ENCODE measurements around the gene RAVER2. TPM values are rescaled to one million over a fixed set of nuclear protein-coding genes. Genes with fewer than 3 reads are reported as not detected.

Gene RAVER2
- total RNA-seq, 1 donor, result 9.1 TPM

- no peak for DNase-seq (ENCODE audit: low read depth)
- TF ChIP-seq, protein P1, sequence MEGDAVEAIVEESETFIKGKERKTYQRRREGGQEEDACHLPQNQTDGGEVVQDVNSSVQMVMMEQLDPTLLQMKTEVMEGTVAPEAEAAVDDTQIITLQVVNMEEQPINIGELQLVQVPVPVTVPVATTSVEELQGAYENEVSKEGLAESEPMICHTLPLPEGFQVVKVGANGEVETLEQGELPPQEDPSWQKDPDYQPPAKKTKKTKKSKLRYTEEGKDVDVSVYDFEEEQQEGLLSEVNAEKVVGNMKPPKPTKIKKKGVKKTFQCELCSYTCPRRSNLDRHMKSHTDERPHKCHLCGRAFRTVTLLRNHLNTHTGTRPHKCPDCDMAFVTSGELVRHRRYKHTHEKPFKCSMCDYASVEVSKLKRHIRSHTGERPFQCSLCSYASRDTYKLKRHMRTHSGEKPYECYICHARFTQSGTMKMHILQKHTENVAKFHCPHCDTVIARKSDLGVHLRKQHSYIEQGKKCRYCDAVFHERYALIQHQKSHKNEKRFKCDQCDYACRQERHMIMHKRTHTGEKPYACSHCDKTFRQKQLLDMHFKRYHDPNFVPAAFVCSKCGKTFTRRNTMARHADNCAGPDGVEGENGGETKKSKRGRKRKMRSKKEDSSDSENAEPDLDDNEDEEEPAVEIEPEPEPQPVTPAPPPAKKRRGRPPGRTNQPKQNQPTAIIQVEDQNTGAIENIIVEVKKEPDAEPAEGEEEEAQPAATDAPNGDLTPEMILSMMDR (IDR thresholded peaks at IDR 0.05; ENCODE audit: insufficient read depth, low read depth, low read length), result no peak
- no peak overlapping the region for H3K4me3 ChIP-seq (ENCODE audit: low read depth, low read length)
These were observed 39.3 kb upstream of the RAVER2 start for GRCh38 chr1:64705591-64705990.

- TF ChIP-seq, protein P1 (IDR thresholded peaks at IDR 0.05; ENCODE audit: insufficient read depth, low read depth, low read length), result no peak
- DNase-seq (ENCODE audit: low read depth), result peak; percentile 25
- no peak overlapping the region for H3K4me3 ChIP-seq (ENCODE audit: low read depth, low read length)
These were observed 33.6 kb upstream of the RAVER2 start for GRCh38 chr1:64711266-64711665.

- H3K4me3 ChIP-seq (ENCODE audit: low read depth, low read length), result no peak overlapping the region
- TF ChIP-seq, protein P1 (IDR thresholded peaks at IDR 0.05; ENCODE audit: insufficient read depth, low read depth, low read length), result no peak
- no peak for DNase-seq (ENCODE audit: low read depth)
These were observed 32.8 kb upstream of the RAVER2 start for GRCh38 chr1:64712049-64712448.

DNA sequence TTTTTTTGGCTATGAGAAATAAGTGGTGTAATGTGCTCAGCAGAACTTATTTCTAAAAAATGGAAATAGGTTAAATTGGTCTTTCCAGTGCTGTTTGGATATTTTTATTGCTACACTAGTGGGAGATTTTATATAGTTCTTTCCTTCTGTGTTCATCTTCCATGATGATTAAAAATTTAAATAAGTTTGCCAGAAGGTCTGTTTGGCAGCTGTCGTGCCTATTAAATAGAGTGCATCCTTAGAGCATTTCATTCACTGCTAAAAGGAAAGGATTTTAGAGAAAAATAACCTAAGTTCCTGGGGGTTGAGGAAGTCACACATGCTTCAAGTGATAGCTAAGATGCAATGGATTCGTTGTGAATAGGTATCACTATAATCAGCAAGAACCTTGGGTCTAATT lies 29.7 kb upstream of the RAVER2 start:
- TF ChIP-seq, protein P1 (IDR thresholded peaks at IDR 0.05; ENCODE audit: insufficient read depth, low read depth, low read length), result no peak
- H3K4me3 ChIP-seq (ENCODE audit: low read depth, low read length), result no peak overlapping the region
- DNase-seq (ENCODE audit: low read depth), result no peak

DNA sequence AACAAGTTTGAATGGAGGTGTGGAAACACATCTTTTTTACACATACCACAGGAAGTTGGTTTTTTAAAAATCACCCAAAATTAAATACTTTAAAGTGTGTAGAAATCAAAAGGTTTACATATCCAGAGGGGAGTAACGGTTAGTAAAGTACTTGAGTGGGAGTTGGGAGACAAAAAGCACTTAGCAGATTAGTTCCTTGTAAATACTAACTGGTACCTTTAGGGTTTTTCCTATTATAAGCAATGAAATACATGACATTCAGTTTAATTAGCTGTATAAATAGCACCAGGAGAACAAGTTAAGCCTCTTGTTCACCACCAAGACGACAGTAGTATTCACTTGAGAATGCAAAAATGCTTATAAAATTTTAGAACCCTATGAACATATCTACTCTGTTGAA lies 23.7 kb upstream of the RAVER2 start:
- TF ChIP-seq, protein P1 (IDR thresholded peaks at IDR 0.05; ENCODE audit: insufficient read depth, low read depth, low read length), result no peak
- no peak for DNase-seq (ENCODE audit: low read depth)
- no peak overlapping the region for H3K4me3 ChIP-seq (ENCODE audit: low read depth, low read length)

- no peak overlapping the region for H3K4me3 ChIP-seq (ENCODE audit: low read depth, low read length)
- no peak for DNase-seq (ENCODE audit: low read depth)
- TF ChIP-seq, protein P1 (IDR thresholded peaks at IDR 0.05; ENCODE audit: insufficient read depth, low read depth, low read length), result no peak
These were observed 23.2 kb upstream of the RAVER2 start for GRCh38 chr1:64721576-64722145.

GRCh38 chr1:64727861-64728260 lies 17.0 kb upstream of the RAVER2 start:
- no peak overlapping the region for H3K4me3 ChIP-seq (ENCODE audit: low read depth, low read length)
- no peak for DNase-seq (ENCODE audit: low read depth)
- TF ChIP-seq, protein P1 (IDR thresholded peaks at IDR 0.05; ENCODE audit: insufficient read depth, low read depth, low read length), result no peak

Data from fibroblast of villous mesenchyme (primary cell).